Psoas muscle (tissue), 8 donors: ENCODE results near the gene CDX2. TPM values are rescaled to one million over a fixed set of nuclear protein-coding genes. Genes with fewer than 3 reads are reported as not detected.

Experiments used
- ATAC-seq, 4 donors: fragments of 200-7000 bp; cut with Tn5 transposase; one replicate each; pipeline ENCODE4 v1.9.1; 2020; ENCODE audit warnings: moderate library complexity in 3 of 4, mild to moderate bottlenecking in 2 of 4
- DNase-seq, 2 donors: peaks; one replicate each; pipeline ENCODE4 v3.0.0-alpha.2; 2020
- H3K27ac ChIP-seq: fragments of 200-600 bp; one replicate; pipeline ENCODE4 v1.8.0; 2022
- H3K27me3 ChIP-seq, 3 donors: fragments of 200-600 bp in 1 of 3; one replicate each; pipeline versions ENCODE4 v1.6.1 to v1.8.0; 2013 to 2022; ENCODE audit warnings: low read length in 2 of 3, mild to moderate bottlenecking in 2 of 3, moderate library complexity in 1 of 3; ENCODE audit not compliant: insufficient read depth in 3 of 3
- H3K36me3 ChIP-seq, 2 donors: fragments of 200-600 bp in 1 of 2; one replicate each; pipeline versions ENCODE4 v1.6.1 to v1.8.0; 2013 to 2022; ENCODE audit warnings: low read depth in 1 of 2, mild to moderate bottlenecking in 1 of 2, moderate library complexity in 1 of 2; ENCODE audit not compliant: insufficient read depth in 1 of 2
- H3K4me1 ChIP-seq: fragments of 200-600 bp; one replicate; pipeline ENCODE4 v1.8.0; 2022
- H3K4me3 ChIP-seq: fragments of 200-600 bp; one replicate; pipeline ENCODE4 v1.8.0; 2022; ENCODE audit warnings: mild to moderate bottlenecking
- H3K9me3 ChIP-seq: fragments of 200-600 bp; one replicate; pipeline ENCODE4 v1.8.0; 2022
- WGBS, 3 donors: extraction: QIAGEN DNeasy Blood & Tissue Kit; methylation state at CpG; one replicate each; pipeline versions ENCODE4 v1.1.6 to v1.1.7; 2013; 5-methylcytosine and 5-hydroxymethylcytosine counted together
- intact Hi-C, 2 donors: fragments of 100-400 bp; cut with DNase I; formaldehyde crosslinking; loops; one replicate each; pipeline versions ENCODE4 v1.11.0 to v1.14.2; 2022
- polyA plus RNA-seq, 3 donors: library from polyadenylated mRNA; stranded (reverse); fragments of 200-250 nt; gene quantifications; one replicate each; pipeline ENCODE4 v1.2.3, GENCODE V29; 2013
- total RNA-seq, 4 donors: library from RNA; stranded (reverse); fragmentation: NEBNext Ultra II Directional in 2 of 4; extraction: Animal tissue kit (Norgen Biotek cat#: 25700) in 2 of 4; gene quantifications; one replicate each; pipeline versions ENCODE4 v1.2.1 to v1.2.4, GENCODE V29; 2021 to 2023
- TF ChIP-seq, protein P1 (sequence below): fragments of 200-600 bp; IDR thresholded peaks from one replicate; pipeline ENCODE4 v1.8.0; 2022; ENCODE audit warnings: antibody characterized with exemption
- donor health status: healthy with polysubstance abuse.
- donor health status: DM: no; HTN: no; CAD: no; lungs with moderate emphysema.
- donor health status: Bipolar disorder and iron deficiency.
- donor health status: healthy.
- donor health status: DM: yes; HTN: yes; CAD: no.
- donor health status: DM: no; HTN: no; CAD: no.
- donor health status: DM: no; HTN: no; CAD: no.
- donor health status: DM: yes; HTN: yes; CAD: no.

CDX2 gene
- total and polyA plus RNA-seq, 7 donors: 0.03 TPM; not detected in 6

DNA sequence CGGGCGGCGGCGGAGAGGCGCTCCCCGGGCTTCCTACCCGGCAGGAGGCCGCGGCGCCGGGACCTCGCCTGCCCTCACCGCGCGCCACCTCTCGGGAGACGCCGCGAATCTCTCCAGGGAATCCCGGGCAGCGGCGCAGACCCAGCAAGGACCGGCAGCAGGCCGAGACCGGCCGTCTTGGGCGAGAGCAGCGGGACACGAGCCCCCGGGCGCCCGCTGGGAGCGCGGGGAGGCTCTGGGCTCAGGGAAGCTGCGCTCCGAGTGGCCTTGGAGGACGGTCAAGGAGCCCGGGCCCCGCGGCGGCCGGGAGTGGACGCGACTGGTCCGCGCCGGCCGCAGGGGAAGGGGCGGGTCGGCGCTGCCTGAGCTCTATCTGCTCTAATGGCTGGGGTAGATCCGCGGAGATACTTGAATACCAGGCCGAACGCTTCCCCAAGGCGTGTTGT, 14.7 kb downstream of the CDX2 start:
- intact Hi-C loops: no loop called here
- TF ChIP-seq, protein P1, sequence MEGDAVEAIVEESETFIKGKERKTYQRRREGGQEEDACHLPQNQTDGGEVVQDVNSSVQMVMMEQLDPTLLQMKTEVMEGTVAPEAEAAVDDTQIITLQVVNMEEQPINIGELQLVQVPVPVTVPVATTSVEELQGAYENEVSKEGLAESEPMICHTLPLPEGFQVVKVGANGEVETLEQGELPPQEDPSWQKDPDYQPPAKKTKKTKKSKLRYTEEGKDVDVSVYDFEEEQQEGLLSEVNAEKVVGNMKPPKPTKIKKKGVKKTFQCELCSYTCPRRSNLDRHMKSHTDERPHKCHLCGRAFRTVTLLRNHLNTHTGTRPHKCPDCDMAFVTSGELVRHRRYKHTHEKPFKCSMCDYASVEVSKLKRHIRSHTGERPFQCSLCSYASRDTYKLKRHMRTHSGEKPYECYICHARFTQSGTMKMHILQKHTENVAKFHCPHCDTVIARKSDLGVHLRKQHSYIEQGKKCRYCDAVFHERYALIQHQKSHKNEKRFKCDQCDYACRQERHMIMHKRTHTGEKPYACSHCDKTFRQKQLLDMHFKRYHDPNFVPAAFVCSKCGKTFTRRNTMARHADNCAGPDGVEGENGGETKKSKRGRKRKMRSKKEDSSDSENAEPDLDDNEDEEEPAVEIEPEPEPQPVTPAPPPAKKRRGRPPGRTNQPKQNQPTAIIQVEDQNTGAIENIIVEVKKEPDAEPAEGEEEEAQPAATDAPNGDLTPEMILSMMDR: no peak
- Histone ChIP-seq H3K27ac (no peak overlapping the region), H3K4me3 (peak overlapping the region; percentile 64), H3K9me3 (no peaks in the 10 kb centered on the region), H3K36me3 (no peaks in the 10 kb centered on the region), H3K27me3 (peaks cover 3 to 91% (median 19%) of the 10 kb centered on the region in 3 donors), H3K4me1 (peaks cover 7% of the 10 kb centered on the region)
- ATAC-seq (peak; percentile 32 to 69 (median 46)), DNase-seq (no peak)
- WGBS, 3 donors: 1 to 6% (median 5%) methylated on average over 44 to 56 of the region's 56 CpGs

DNA sequence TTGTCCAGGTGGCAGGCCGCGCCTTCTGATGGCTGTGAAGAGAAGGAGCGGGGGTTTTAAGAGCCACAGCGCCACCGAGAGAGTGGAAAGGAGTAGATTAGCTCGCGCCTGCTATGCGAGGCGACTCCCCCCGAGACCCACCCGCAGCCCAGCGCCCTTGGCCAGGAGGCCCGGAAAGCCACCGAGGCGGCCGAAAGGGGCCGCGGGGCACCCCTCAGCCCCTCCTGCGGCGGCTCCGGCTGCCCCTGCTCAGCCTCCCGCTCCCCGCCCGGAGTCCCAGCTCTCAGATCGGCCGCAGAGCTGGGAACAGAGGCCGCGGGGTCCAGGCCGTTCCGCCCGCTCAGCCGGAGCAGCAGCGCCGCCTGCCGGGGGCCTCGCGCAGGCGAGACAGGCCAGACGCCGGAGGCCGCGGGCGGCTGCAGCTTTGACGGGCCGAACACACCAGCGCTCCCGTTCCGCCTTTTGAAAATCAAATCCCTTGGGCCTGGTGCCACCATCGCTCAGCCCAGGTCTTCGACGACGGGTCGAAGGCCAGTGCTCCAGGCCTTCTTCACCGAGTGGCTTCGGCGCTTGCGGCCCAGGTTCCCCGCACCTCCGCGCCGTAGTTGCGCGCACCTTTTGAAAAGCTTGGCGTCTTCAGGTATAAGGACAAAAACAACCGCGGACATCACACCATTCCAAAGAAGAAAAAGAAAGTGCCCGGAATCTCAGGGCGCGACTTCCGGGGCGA, 15.3 kb downstream of the CDX2 start:
- 2% methylated on average over 65 to 71 of the region's 71 CpGs for WGBS, 3 donors
- peaks cover 7% of the 10 kb centered on the region for H3K4me1 ChIP-seq
- ATAC-seq: peak; percentile 84 to 90 (median 90)
- peak; percentile 71 to 78 for DNase-seq
- no peaks in the 10 kb centered on the region for H3K9me3 ChIP-seq
- H3K36me3 ChIP-seq: no peaks in the 10 kb centered on the region
- H3K4me3 ChIP-seq: peak overlapping the region; percentile 64
- intact Hi-C loops: no loop called here
- H3K27me3 ChIP-seq: peaks cover 3 to 85% (median 19%) of the 10 kb centered on the region in 3 donors
- TF ChIP-seq, protein P1: peak; percentile 73
- no peak overlapping the region for H3K27ac ChIP-seq

DNA sequence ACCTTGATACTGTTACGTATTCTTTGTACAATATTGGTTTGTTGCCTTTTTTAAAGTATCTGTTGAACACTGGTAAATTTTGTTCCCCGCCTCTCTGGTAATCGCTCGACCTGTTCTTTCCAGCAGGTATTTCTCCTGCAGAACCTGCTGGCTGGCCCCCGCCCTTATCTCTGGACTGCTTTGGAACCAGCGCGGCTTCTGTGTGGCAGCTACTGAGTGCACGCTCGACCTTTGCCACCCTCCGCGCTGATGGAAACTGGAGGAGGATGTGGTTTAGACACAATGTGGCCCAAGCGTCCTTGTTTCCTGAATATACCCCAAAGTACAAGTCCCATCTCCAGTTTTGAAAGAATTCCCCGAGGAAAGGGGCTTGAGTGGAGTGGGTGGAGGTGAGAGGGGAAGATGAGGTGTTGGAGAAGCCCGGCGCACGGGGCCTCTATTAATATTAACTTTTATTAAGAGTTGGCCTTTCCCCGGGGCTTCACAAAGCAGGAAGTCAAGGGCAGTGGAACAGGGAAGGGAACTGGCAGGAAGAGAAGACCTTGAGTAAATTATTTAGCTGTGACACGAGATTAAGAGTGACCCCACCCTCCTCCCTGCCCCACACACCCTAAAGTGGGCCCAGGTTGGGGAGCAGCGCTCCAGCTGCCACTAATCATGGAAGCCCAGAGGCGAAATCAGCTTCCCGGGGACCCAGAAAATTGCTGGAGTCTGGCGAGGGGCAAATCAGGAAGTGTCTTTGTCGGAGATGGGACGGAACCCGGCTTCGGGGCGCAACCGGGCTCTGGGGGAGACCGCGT, 16.0 kb downstream of the CDX2 start:
- no peaks in the 10 kb centered on the region for H3K9me3 ChIP-seq
- H3K27me3 ChIP-seq: peaks cover 3 to 78% (median 19%) of the 10 kb centered on the region in 3 donors
- no peak for DNase-seq
- H3K27ac ChIP-seq: no peak overlapping the region
- TF ChIP-seq, protein P1: no peak
- ATAC-seq: peak in 1 of 4 donors; percentile 29
- intact Hi-C loops: no loop called here
- H3K4me3 ChIP-seq: peak overlapping the region; percentile 64
- WGBS, 3 donors: 25 to 39% (median 29%) methylated on average over 30 of the region's 30 CpGs
- H3K4me1 ChIP-seq: peaks cover 7% of the 10 kb centered on the region
- no peaks in the 10 kb centered on the region for H3K36me3 ChIP-seq

DNA sequence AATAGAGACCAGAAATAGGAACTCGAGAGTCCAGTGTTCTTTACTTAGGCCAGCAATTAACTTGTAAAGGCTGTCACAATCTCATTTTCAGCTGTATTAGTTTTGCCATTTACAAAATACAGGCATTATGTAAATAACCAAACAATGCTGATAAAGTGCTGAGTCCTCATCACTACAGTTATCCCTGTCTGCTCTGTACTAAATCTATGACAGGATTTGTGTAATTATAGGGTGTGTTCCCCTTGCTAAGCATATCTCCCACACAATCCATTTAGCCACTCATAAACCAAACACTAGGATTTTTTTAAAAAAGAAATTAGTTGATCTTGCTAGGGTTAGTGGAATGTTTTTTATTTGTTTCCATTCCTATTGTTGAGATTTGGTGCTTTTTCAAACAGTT, 26.1 kb downstream of the CDX2 start:
- H3K27me3 ChIP-seq: peaks cover 0 to 12% (median 6%) of the 10 kb centered on the region in 3 donors
- no peak for ATAC-seq
- no peak overlapping the region for H3K4me3 ChIP-seq
- intact Hi-C loops: no loop called here
- peaks cover 3% of the 10 kb centered on the region for H3K9me3 ChIP-seq
- 78 to 94% (median 81%) methylated on average over 1 of the region's 1 CpG for WGBS, 3 donors
- no peak for DNase-seq
- no peaks in the 10 kb centered on the region for H3K36me3 ChIP-seq
- H3K4me1 ChIP-seq: no peaks in the 10 kb centered on the region
- no peak overlapping the region for H3K27ac ChIP-seq
- TF ChIP-seq, protein P1: no peak
